WTC11 (cell line): ENCODE data around the gene ZIC2.

Source experiments
- SP1 ChIP-seq: sonication (generic); formaldehyde crosslinking; conservative IDR thresholded peaks from 2 replicates; pipeline ENCODE4 v1.8.1; 2022; ENCODE audit warnings: missing genetic modification reagents
- TF ChIP-seq, protein P1 (sequence below): sonication (generic); formaldehyde crosslinking; IDR thresholded peaks from 2 replicates; pipeline ENCODE4 v1.8.0; 2022; ENCODE audit warnings: mild to moderate bottlenecking, missing genetic modification reagents
- TF ChIP-seq, protein P2 (sequence below): fragments of 200-600 bp; IDR thresholded peaks from 2 replicates; pipeline ENCODE4 v1.8.0; 2022; ENCODE audit warnings: antibody characterized with exemption
- TF ChIP-seq, protein P3 (sequence below): sonication (generic); formaldehyde crosslinking; conservative IDR thresholded peaks from 2 replicates; pipeline ENCODE4 v1.8.1; 2023; ENCODE audit warnings: mild to moderate bottlenecking, low read depth, missing genetic modification reagents, moderate library complexity

DNA sequence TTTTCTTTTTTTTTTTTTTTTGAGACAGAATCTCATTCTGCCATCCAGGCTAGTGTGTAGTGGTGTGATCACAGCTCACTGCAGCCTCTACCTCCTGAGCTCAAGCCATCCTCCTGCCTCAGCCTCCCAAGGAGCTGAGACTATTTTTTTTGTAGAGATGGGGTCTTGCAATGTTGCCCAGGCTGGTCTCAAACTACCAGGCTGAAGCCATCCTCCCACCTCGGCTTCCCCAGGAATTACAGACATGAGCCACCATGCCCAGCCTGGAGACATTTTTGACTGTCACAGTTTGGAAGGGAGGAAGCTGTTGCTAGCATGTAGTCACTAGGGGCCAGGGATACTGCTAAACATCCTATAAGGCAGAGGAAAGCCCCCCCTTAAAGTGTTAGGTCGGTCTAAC, 33.9 kb upstream of the ZIC2 start:
- TF ChIP-seq, protein P1, sequence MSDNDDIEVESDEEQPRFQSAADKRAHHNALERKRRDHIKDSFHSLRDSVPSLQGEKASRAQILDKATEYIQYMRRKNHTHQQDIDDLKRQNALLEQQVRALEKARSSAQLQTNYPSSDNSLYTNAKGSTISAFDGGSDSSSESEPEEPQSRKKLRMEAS (CRISPR knock-in tag) = no peak
- TF ChIP-seq, protein P2, sequence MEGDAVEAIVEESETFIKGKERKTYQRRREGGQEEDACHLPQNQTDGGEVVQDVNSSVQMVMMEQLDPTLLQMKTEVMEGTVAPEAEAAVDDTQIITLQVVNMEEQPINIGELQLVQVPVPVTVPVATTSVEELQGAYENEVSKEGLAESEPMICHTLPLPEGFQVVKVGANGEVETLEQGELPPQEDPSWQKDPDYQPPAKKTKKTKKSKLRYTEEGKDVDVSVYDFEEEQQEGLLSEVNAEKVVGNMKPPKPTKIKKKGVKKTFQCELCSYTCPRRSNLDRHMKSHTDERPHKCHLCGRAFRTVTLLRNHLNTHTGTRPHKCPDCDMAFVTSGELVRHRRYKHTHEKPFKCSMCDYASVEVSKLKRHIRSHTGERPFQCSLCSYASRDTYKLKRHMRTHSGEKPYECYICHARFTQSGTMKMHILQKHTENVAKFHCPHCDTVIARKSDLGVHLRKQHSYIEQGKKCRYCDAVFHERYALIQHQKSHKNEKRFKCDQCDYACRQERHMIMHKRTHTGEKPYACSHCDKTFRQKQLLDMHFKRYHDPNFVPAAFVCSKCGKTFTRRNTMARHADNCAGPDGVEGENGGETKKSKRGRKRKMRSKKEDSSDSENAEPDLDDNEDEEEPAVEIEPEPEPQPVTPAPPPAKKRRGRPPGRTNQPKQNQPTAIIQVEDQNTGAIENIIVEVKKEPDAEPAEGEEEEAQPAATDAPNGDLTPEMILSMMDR = no peak
- TF ChIP-seq, protein P3, sequence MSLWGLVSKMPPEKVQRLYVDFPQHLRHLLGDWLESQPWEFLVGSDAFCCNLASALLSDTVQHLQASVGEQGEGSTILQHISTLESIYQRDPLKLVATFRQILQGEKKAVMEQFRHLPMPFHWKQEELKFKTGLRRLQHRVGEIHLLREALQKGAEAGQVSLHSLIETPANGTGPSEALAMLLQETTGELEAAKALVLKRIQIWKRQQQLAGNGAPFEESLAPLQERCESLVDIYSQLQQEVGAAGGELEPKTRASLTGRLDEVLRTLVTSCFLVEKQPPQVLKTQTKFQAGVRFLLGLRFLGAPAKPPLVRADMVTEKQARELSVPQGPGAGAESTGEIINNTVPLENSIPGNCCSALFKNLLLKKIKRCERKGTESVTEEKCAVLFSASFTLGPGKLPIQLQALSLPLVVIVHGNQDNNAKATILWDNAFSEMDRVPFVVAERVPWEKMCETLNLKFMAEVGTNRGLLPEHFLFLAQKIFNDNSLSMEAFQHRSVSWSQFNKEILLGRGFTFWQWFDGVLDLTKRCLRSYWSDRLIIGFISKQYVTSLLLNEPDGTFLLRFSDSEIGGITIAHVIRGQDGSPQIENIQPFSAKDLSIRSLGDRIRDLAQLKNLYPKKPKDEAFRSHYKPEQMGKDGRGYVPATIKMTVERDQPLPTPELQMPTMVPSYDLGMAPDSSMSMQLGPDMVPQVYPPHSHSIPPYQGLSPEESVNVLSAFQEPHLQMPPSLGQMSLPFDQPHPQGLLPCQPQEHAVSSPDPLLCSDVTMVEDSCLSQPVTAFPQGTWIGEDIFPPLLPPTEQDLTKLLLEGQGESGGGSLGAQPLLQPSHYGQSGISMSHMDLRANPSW (CRISPR knock-in tag) = no peak
- TF ChIP-seq SP1 (CRISPR knock-in tag) = no peak
